ENCODE measurements around the gene ANKFN1. TPM values are rescaled to one million over a fixed set of nuclear protein-coding genes. Genes with fewer than 3 reads are reported as not detected.

The ANKFN1 gene
- total RNA-seq, 1 donor from 2014 or later, result not detected

DNA sequence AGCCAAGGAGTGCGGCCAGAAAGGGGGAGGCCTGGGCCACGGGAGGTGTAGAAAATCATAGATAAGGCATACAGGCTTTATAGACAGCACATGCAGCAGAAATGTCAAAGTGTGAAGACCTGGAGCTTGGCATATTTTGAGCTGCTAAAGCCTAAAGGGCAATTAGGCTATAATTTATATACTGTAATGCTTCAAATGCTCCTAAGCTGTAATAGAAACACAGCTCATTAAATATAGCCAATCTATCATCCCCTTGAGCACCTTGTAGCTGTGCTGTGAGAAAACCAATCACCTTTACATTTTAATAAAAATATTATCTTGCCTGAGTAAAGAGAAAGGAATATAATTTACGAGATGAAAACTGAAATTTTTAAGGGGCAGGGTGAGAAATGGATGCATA lies 342.3 kb downstream of the ANKFN1 start:
- intact Hi-C loops (cut with micrococcal nuclease), result no loop called here

DNA sequence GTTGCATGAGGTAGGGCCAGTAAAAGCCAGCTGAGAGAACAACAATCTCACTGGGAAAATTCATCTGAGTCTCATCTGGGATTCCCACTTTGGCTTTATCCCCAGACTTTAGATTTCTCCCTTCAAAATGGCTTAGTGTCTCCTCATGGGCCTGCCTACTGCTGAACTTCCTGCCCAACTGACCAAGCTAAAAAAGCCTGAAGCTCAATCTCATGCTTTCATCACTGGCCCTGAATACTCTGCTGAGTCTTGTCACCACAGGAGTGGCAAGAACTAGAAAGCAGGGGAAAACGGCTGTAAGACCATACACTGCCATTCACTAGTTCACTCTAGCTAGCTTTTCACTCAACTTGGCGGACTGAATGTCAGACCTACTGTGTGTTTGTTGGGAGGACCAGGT lies 343.9 kb downstream of the ANKFN1 start:
- intact Hi-C loops (cut with micrococcal nuclease), result no loop called here

DNA sequence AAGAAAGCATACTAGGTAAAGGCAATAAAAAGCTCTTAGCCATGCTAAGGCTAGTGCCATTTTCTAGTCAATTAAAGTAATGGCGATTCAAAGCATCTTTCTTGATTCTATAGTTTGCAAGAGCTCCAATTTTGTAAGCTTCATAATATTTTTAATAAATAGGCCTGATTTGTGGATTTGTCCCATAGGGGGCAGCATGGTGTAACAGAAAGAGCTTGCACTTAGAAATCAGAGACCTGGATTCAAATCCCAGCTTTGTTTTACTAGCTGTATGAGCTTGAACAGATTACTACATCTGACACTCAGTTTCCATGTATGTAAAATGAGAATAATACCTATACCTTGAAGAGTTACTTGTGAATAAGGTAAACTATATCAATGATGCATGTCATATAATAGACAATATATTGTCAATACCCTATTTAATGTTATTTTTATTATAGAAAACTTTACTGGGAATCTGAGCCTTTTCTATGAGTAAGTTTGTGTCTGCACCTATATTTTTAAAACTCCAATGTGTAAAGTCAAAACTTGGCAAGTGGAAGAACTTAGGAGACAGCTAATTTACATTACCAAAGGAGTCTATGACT lies 346.6 kb downstream of the ANKFN1 start:
- intact Hi-C loops (cut with micrococcal nuclease), result loop anchor here (1.0 kb wide), 1 partner anchor 216 kb away; no protein-coding TSS in a partner anchor

DNA sequence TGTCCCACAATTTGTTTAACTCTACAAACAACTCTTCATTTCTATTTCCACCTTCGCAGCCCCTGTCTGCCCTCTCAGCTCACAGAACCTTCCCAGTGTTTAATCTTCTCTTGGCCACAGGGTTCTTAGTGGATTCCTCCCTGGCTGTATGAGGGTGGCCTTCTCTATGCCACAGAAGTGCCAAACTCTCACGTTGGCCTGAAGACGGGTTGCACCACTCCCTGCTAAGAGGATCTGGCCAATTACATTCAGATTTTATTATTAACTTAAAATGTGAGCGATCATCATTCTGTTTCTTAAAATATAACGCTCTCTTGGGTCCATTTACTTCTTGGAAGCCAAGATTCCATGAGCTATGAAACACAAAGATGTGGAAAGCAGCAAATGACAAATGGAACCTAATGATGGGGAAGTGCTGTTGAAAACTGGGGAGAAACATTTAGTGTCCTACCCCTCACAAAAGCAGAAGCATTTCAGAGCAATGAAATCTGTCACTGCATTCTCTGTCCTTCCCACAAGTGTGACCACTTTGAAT lies 348.9 kb downstream of the ANKFN1 start:
- intact Hi-C loops (cut with micrococcal nuclease), result no loop called here

DNA sequence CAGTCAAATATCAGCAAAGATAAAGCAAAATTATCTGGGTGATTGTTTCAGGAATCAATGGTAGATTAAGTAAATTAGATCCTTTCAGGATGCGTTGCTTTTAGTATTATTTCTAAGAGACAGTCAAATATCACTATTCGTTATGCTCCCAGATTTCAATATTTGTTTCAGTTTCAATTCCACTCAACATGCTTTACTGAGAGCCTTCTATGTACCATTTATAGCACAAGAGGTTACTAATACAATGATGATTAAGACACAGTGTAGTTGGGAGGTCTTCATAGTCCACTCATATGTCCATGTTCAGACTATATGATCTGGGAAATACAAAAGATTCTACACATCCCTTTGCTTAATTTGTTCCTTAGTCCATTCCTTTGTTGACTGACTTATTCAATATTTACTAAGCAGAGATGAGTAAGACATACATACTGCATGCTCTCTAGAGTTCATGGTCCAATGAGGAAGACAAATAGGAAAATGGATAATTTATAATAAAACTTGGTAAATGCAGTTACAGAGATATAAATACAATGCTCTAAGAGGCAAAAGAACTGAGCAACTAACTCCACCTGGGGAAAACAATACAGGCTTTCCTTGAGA lies 352.0 kb downstream of the ANKFN1 start:
- intact Hi-C loops (cut with micrococcal nuclease), result no loop called here

DNA sequence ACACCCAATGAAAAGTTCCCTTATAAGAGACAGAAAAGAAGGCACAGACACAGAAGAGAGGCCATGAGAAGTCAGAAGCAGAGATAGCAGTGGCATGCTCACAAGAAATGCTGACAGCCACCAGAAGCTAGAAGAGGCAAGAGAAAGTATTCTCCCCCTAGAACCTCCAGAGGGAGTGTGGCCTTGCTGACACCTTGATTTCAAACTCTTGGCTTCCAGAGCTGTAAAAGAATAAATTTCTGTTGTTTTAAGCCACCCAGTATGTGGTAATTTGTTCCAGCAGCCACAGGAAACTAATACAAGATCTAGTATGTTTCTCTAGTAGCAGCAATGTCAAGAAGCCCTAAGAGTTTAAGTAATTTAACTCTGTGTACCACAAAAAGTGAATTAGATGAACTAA lies 353.1 kb downstream of the ANKFN1 start:
- intact Hi-C loops (cut with micrococcal nuclease), result no loop called here

DNA sequence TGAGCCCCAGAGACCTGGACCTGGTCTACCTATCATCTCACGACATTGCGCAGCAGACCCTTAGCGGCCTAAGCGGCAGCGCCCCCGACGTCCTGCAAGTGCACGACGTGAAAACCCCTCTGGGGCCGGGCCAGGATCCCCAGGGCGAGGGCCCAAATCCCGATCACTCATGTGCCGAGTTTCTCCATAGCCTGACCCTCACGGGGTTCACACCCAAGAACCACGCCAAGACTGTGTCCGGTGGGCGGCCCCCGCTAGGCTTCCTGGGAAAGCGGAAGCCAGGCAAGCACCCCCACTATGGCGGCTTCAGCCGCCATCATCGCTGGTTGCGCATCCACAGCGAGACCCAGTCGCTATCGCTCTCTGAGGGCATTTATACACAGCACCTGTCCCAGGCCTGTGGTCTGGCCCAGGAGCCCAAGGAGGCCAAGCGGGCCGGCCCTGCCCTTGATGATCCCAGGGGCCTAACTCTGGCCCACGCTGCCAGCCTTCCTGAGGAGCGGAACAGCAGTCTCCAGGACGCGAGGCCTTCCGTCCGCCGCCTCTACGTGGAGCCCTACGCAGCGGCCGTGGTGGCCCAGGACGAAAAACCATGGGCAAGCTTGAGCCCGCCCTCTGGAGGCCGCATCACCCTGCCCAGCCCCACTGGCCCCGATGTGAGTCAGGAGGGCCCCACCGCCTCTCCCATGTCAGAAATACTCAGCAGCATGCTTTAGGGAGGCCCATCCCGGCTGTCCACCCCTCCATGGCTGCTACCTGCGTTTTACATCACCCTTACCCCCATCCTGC lies 357.5 kb downstream of the ANKFN1 start:
- intact Hi-C loops (cut with micrococcal nuclease), result no loop called here

DNA sequence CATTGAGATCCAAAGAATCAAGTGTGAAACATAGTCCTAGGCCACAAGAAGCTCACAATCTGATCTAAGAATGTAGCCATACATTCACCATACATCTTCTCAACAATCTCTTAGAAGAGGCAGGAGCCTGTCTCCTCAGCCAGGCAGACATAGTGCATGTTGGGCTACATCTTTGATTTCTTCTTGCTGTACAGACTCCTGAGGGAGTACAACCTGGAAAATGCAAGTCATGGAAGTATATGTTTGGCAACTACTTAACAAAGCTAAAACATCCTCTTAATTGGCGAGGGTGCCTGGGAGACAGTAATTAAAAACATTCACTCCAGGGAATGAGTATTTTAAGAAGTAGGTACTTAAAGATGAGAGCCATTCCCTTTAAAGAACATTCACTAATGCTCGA lies 361.0 kb downstream of the ANKFN1 start:
- intact Hi-C loops (cut with micrococcal nuclease), result no loop called here

DNA sequence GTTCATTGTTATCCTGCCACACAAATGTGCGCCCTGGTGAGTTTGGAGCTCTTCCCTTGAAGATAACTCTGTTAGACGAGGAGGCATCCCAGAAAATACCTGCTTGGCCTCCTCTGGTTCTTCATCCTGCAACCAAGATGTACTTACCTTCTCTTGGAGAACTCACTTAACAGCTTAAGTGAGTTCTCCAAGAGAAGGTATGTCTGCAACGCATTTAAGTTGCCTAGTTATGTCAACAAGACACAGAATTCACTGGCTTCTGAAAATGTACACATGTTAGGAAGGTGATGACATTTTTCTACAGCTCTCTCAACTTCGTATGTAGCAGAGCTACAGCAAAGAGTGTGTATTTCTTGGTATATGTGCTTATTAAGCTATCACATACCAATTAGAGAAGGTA lies 361.6 kb downstream of the ANKFN1 start:
- intact Hi-C loops (cut with micrococcal nuclease), result no loop called here

DNA sequence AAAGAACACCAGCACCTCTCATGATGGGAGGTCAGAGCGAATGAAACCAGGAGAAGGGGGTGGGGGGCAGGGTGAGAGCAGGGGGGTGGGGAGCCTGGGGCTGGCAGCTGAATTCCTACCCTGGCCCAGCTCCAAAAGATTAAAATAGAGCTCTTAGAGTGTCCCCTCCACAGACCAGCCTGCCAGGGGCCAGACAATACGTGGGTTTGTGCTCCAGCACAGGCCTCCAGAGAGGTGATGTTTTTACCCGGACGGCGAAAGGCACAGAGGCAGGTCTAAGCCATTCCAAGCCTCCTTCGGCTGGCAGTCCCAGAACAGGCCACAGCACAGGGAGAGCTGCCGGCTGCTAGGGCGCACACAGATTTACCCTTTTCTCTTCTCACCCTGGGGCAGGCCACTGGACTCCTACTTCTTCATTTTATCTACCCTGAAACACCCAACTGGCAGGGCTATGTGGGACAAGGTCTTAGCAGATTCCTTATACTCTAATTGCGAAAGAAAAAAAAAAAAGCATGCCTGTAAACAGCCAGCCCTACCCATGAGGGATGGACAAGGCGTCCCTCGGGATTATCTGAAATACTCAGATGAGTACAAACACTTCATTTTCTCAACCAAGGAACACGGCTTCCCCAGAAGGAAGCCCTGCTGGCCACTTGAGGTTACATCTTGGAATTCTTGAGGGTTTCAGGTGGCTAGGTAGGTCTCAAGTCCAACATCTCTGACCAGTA lies 368.3 kb downstream of the ANKFN1 start:
- intact Hi-C loops (cut with micrococcal nuclease), result no loop called here

DNA sequence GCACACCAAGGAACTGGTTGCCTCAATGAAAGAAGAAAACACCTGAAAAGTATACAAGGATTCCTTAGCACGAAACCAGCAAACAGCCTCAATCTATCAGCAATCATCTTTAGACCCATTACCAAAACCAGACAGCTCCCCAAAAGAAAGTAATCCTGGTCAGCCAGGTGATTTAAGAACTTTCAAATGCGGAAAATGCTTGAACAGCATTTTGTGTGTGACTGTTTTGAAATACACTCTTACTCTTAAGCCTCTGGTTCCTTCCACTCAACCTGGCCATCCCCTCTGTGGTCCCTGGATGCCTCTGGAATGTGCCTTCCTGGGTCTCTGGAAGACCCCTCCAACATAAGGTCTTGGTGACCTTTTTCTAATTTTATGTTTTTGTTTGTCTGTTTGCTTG lies 369.8 kb downstream of the ANKFN1 start:
- intact Hi-C loops (cut with micrococcal nuclease), result no loop called here

DNA sequence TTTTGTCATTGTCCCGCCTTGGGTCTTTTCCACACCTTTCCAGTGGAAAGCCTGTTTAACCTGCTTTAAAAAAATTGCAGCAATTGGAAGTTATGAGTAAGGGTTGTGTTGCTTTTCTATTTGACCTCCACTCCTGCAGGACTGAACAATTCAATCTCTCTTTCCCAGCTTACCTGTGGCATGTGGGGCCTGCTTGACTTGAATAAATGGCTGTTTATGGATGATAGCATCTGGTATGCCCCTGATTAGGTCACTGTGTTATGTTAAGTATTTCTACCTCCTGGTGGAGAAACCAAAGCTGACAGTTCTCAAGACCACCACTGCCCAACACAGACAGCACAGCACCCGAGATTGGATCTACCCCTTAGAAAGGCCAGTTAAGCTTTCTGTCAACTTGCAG lies 375.4 kb downstream of the ANKFN1 start:
- intact Hi-C loops (cut with micrococcal nuclease), result no loop called here

DNA sequence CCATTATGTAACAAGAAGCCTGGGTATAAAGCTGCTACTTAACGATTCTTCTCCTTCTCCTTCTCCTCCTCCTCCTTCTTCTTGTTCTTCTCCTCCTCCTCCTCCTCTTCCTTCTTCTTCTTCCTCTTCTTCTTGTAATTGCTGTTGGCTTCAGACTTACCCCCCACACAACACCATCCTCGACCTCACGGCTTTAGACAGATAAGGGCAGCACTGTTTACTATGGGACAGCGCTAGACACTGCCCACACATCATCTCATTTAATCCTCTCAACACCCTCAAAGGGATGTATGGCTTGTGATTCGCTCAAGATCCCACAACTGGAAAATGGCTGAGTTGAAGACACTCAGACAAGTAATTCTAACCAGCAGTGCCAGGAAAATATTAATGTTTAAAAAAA lies 379.7 kb downstream of the ANKFN1 start:
- intact Hi-C loops (cut with micrococcal nuclease), result no loop called here

DNA sequence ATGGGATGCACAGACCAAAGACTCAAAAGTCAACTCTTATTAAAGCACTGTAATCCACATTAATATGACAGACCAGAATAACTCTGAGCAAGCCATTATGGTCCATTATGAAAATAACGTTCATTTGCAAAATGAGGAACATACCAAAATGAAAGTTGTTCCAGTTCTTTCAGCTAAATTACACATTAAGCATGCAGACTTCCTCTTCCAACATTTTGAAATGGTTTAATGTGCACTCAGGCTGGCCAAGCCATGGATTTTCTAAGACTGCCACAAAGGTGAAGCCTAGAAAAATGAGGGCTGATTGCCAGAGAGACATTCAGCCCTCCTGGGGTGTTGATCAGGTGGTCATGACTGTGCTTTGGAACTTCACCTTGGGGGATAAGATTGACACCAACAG lies 383.5 kb downstream of the ANKFN1 start:
- intact Hi-C loops (cut with micrococcal nuclease), result no loop called here

DNA sequence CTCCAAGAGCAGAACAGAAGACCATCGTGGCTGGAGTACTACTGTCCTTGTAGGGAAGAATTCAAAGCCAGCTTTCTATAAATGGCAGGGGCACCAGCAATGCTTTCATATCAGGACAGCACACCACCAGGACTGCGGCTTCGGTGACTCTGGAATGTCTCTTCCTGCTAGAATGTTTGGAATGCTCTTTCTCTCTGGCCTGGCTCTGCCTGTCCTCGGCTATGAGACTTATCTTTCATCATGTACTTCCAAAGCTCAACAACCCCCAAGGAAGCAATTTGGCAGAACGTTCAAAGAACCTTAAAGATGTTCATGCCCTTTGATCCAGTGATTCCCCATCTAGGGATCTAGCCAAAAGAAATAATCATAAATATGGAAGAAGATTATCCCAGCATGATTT lies 387.6 kb downstream of the ANKFN1 start:
- intact Hi-C loops (cut with micrococcal nuclease), result no loop called here

DNA sequence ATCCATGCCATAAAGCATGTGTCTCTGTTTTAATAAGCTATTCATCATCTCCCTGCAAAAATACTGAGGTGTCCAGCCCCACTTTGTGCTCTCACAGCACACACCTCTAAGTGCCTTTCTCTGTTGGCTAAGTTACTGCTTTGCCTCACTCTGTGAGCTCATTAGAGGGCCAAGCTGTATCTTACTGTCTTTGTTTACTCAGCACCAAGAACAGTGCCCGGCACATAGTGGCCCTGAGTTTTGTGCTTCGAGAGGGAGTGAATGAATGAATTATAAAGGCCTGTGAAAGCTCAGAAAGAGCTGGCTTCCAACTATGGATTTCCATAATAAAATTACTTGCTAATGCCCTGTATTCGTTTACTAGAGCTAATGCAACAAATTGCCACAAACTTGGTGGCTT lies 390.0 kb downstream of the ANKFN1 start:
- intact Hi-C loops (cut with micrococcal nuclease), result no loop called here

DNA sequence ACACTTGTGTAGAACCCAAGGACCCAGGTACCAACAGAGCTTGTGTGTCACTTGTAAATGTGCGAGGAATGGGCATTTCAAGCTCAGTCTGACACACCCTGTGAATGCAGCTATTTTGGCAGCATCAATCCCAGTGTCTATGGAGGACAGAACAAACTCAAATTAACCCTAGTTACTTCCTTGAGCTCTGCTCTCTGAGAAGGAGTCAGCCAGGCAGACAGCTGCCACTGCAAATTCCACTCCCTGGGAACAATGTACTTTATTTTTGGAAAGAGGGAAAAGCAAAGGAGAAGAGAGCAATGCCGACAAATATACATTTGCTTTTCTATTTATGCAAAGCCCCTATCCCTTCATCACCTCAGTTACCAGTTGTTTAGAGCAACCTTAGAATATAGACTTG lies 391.8 kb downstream of the ANKFN1 start:
- intact Hi-C loops (cut with micrococcal nuclease), result no loop called here

DNA sequence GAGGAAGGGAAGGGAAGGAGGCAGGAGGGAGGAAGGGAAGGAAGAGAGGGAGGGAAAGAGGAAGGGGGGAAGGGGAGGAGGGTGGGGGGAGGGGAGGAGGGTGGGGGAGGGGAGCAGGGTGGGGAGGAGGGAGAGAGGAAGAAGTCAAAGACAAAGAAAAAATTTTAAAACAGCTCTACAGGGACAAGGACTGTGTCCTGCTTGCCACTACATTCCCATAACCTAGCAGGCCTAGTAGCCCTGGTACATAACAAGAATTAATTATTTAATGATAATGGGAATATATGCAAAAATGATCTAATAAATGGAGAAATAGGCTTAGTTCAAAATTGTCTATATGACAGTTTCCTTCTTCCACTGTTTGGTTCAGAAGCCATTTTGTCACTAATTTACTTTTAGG lies 392.7 kb downstream of the ANKFN1 start:
- intact Hi-C loops (cut with micrococcal nuclease), result no loop called here

DNA sequence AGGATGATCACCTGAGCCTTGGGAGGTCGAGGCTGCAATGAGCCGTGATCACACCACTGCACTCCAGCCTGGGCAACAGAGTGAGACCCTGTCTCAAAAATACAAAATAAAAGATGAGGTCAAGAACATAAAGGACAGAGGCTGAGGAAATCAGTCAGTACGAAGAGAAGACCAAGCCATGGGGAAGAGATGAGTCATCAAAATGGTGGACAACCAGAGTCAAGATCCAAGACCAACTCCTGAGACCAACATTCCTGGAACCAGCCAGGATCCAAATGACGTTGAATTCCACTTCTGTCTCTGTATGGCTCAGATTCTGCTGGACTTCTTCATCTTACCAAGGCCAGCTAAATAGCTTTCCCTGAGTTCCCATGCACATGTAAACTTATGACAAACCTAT lies 395.4 kb downstream of the ANKFN1 start:
- intact Hi-C loops (cut with micrococcal nuclease), result no loop called here

DNA sequence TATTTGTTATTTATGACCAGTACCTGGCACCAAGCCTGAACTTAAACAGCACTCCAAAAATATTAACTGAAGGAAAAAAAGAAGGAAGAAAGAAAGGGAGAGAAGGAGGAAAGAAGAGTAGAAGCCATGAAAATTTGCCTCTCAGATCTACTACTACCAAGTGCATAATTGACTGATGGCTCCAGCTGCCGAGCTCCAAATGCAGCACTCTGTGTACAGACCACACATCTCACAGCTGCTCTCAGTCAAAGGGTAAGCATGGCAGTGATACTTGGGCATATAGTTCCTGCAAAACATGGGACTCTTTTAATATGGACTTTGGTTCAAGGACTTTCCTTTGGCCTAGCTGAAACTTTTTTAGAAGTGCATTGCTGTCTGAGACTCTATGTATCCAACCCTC lies 396.2 kb downstream of the ANKFN1 start:
- intact Hi-C loops (cut with micrococcal nuclease), result no loop called here

DNA sequence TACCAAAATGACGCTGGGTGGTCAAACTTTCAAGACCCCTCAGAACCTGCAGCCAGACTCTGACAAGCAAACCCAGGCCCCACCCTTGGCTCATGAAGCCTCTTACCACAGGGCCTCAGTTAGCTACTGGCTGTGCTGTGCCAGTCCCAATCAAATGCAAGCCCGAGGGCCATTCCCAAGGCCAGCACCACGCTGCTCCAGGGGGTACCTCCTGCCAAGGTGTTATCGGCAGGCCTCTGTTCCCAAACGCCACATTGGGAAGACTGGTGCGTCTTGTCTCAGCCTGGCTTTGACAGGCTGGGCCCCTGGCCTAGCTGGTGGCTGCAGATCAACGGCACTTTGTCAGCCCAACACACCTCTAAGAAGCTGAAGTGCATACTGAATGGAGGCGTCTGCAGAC lies 404.4 kb downstream of the ANKFN1 start:
- intact Hi-C loops (cut with micrococcal nuclease), result no loop called here

DNA sequence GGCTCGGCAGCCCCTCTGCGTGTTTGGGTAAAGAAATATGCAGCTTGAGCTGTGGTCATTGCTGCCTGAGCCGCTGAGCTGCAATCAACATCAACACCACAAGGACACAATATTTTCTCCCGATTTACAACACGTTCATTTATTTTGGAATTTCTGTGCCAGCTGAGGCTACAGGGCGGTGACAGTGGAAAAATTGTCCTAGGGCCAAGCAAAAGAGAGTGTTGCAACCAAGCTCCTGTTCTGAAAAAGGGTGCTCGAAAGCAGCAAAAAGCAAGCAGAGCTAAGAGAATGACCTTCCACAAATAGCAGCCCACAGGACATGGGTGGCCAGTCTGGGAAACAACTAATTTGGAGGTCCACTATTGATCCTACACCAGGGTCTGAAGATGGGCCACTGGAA lies 404.8 kb downstream of the ANKFN1 start:
- intact Hi-C loops (cut with micrococcal nuclease), result no loop called here

Measured in T-helper 2 cell treated with Interferon-gamma antibody and Interleukin-4, amounts not matched to agents 100 ng/mL and 5 ng/mL, for 36 hours (primary cell).